ENCODE measurements around the gene ST8SIA1. TPM values are rescaled to one million over a fixed set of nuclear protein-coding genes. Genes with fewer than 3 reads are reported as not detected.

Gene ST8SIA1
- total RNA-seq, 1 experiment from 2014 or later, result not detected

DNA sequence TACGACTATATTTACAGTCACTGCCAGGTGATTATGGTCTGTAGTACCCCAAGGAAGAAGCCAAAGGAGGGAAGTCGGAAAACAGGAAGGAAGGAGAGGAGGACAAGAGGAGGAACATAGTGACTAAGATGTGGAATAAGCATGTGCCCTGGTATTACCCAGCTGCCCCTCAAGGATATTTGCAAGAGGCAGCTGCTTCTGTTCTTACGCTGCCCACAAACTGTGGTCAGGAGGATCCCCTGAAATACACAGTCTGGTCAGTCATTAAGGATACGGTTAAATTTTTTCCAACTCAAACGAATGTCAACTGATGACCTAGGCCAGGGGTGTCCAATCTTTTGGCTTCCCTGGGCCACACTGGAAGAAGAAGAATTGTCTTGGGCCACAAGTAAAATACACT lies 162.0 kb downstream of the ST8SIA1 start:
- H3T11ph ChIP-seq (ENCODE audit: low read length), result no peak overlapping the region
- no peaks in the 10 kb centered on the region for H3K23me2 ChIP-seq (ENCODE audit: insufficient read length, low read depth, low read length, poor library complexity, severe bottlenecking)
- no peak for TF ChIP-seq CTCF (conservative IDR thresholded peaks at IDR 0.05)
- no peak for DNase-seq
- H4K8ac ChIP-seq (replicated peaks; ENCODE audit: insufficient read length, low read depth, low read length), result no peak overlapping the region
- no peak overlapping the region for H3K9ac ChIP-seq (ENCODE audit: extremely low read depth, insufficient read length, low read length)
- no peak overlapping the region for H2AK5ac ChIP-seq (ENCODE audit: insufficient read length, low read length)
- H2BK20ac ChIP-seq (ENCODE audit: low read depth, low read length, poor library complexity, severe bottlenecking), result no peak overlapping the region
- no peak overlapping the region for H2BK5ac ChIP-seq (ENCODE audit: insufficient read length, low read length)
- H3K14ac ChIP-seq (ENCODE audit: insufficient read depth, low read length), result no peak overlapping the region
- Mint-ChIP-seq H3K4me3 (no peak overlapping the region), H3K27me3 (ENCODE audit: low read depth) (no peaks in the 10 kb centered on the region), H3K9me3 (no peaks in the 10 kb centered on the region; a peak in 1 of 5 replicates), H3K36me3 (ENCODE audit: insufficient read depth in 1 of 3, low read depth in 3 of 3) (no peaks in the 10 kb centered on the region), H3K4me1 (no peaks in the 10 kb centered on the region), H3K27ac (no peak overlapping the region)
- no peaks in the 10 kb centered on the region for H3K79me1 ChIP-seq (ENCODE audit: insufficient read depth, low read depth, low read length, poor library complexity, severe bottlenecking)
- H3K9me3 ChIP-seq (ENCODE audit: control insufficient read depth, low read depth, low read length), result no peaks in the 10 kb centered on the region
- no CpG with 5 or more reads among the region's 5 CpGs for WGBS (ENCODE audit: extremely low coverage, insufficient read length, low lambda C conversion rate)
- H3K4ac ChIP-seq (ENCODE audit: low read depth, low read length), result no peak overlapping the region
- no peaks in the 10 kb centered on the region for H4K20me1 ChIP-seq (ENCODE audit: control insufficient read depth, insufficient read depth, insufficient read length)
- H4K5ac ChIP-seq (ENCODE audit: insufficient read length, low read depth, low read length), result no peak overlapping the region
- no peak overlapping the region for H3K23ac ChIP-seq (ENCODE audit: insufficient read length, low read depth, low read length)
- no peak overlapping the region for H3K56ac ChIP-seq (ENCODE audit: insufficient read length, low read depth, low read length)
- H3K18ac ChIP-seq (ENCODE audit: insufficient read length, low read depth, low read length), result no peak overlapping the region
- no peaks in the 10 kb centered on the region for H3K27me3 ChIP-seq (ENCODE audit: insufficient read depth, low read length)
- no peak overlapping the region for H3K4me2 ChIP-seq (ENCODE audit: insufficient read depth, insufficient read length, low read length)
- no peaks in the 10 kb centered on the region for H3K79me2 ChIP-seq (ENCODE audit: insufficient read depth, low read length)
- H4K91ac ChIP-seq (ENCODE audit: insufficient read length, low read depth, low read length), result no peak overlapping the region
- H2AFZ ChIP-seq (ENCODE audit: low read length), result no peak overlapping the region
- H2BK12ac ChIP-seq (ENCODE audit: insufficient read length, low read depth, low read length), result no peak overlapping the region
- no peaks in the 10 kb centered on the region for H3K4me1 ChIP-seq (ENCODE audit: insufficient read depth, low read length)
- H3K27ac ChIP-seq (ENCODE audit: insufficient read length, low read depth, low read length), result no peak overlapping the region
- no peak overlapping the region for H2BK120ac ChIP-seq (ENCODE audit: low read depth, low read length, poor library complexity, severe bottlenecking)
- H2BK15ac ChIP-seq (ENCODE audit: low read depth, low read length), result no peak overlapping the region
